ENCODE results near the gene PRR14. TPM values are rescaled to one million over a fixed set of nuclear protein-coding genes. Genes with fewer than 3 reads are reported as not detected.
A peak's percentile ranks its signal among the peaks of the same experiment; 100 is the strongest.
"Not testable (repeated sequence)": the region's sequence is repeated elsewhere in the genome, so short reads cannot be mapped to it uniquely, and the experiment has no call there.

PRR14 gene
- total RNA-seq, 4 donors from 2014 or later: 42.9 to 154 (median 85.5) TPM

GRCh38 chr16:30694926-30695693 lies 44.4 kb downstream of the PRR14 start:
- TF ChIP-seq POLR2AphosphoS5 (IDR thresholded peaks at IDR 0.05) (no peak), CTCF (IDR thresholded peaks at IDR 0.05) (no peak), EP300 (IDR thresholded peaks at IDR 0.05; ENCODE audit: low read depth) (no peak), POLR2A (IDR thresholded peaks at IDR 0.05) (no peak)
- Histone ChIP-seq H3K36me3 (no peaks in the 10 kb centered on the region), H3K4me3 (no peak overlapping the region), H3K27ac (no peak overlapping the region), H3K4me1 (peaks cover 8 to 20% (median 11%) of the 10 kb centered on the region in 4 donors), H3K27me3 (no peaks in the 10 kb centered on the region), H3K9me3 (no peaks in the 10 kb centered on the region)
- in situ Hi-C loops (cut with MboI; ENCODE audit: low pct_ligation_motif_present in 1 of 4, low pct_unique_long_range_greater_than_20kb in 1 of 4, low sequenced_read_pairs in 3 of 4): loop anchor here in 1 of 4 donors (10.0 kb wide), 1 partner anchor 50 kb away; no protein-coding TSS in a partner anchor
- intact Hi-C loops (cut with DNase I; ENCODE audit: low total_unique reads): no loop called here
- no peak for DNase-seq
- 60 to 74% methylated on average over 4 to 11 of the region's 11 CpGs for WGBS, 2 donors (ENCODE audit: low coverage in 1 of 2)

GRCh38 chr16:30696646-30697045 lies 45.9 kb downstream of the PRR14 start:
- DNase-seq; H3K27me3 ChIP-seq; intact Hi-C loops (cut with DNase I; ENCODE audit: low total_unique reads); H3K27ac ChIP-seq; H3K9me3 ChIP-seq; H3K4me3 ChIP-seq: not testable (repeated sequence)
- WGBS, 2 donors (ENCODE audit: low coverage in 1 of 2): 97 to 100% methylated on average over 1 to 3 of the region's 3 CpGs
- Histone ChIP-seq H3K36me3 (peaks cover 0 to 13% (median 4%) of the 10 kb centered on the region in 4 donors), H3K4me1 (peaks cover 9 to 24% (median 14%) of the 10 kb centered on the region in 4 donors)
- in situ Hi-C loops (cut with MboI; ENCODE audit: low pct_ligation_motif_present in 1 of 4, low pct_unique_long_range_greater_than_20kb in 1 of 4, low sequenced_read_pairs in 3 of 4): loop anchor here in 1 of 4 donors (10.0 kb wide), 1 partner anchor 52 kb away; no protein-coding TSS in a partner anchor

- DNase-seq: no peak
Observed at GRCh38 chr16:30697264-30698138, 46.7 kb downstream of the PRR14 start.

More at GRCh38 chr16:30697264-30698138, 46.7 kb downstream of the PRR14 start:
- peaks cover 9 to 24% (median 14%) of the 10 kb centered on the region in 4 donors for H3K4me1 ChIP-seq
- peak overlapping the region in 3 of 4 donors; percentile 79 to 96 (median 91) for H3K4me3 ChIP-seq
- TF ChIP-seq POLR2A (IDR thresholded peaks at IDR 0.05): no peak
- no peak for TF ChIP-seq POLR2AphosphoS5 (IDR thresholded peaks at IDR 0.05)
- no peak for TF ChIP-seq EP300 (IDR thresholded peaks at IDR 0.05; ENCODE audit: low read depth)
- TF ChIP-seq CTCF (IDR thresholded peaks at IDR 0.05): no peak
- peak overlapping the region; percentile 98 to 100 (median 99) for H3K27ac ChIP-seq
- 11 to 14% methylated on average over 6 to 23 of the region's 26 CpGs for WGBS, 2 donors (ENCODE audit: low coverage in 1 of 2)
- in situ Hi-C loops (cut with MboI; ENCODE audit: low pct_ligation_motif_present in 1 of 4, low pct_unique_long_range_greater_than_20kb in 1 of 4, low sequenced_read_pairs in 3 of 4) (loop anchor here in 1 of 4 donors (10.0 kb wide), 1 partner anchor 53 kb away; no protein-coding TSS in a partner anchor), intact Hi-C loops (cut with DNase I; ENCODE audit: low total_unique reads) (no loop called here)
- H3K36me3 ChIP-seq: peaks cover 0 to 18% (median 5%) of the 10 kb centered on the region in 4 donors
- H3K27me3 ChIP-seq: no peaks in the 10 kb centered on the region
- H3K9me3 ChIP-seq: no peaks in the 10 kb centered on the region
